ENCODE results near the gene PPP6R3.
"Not testable (repeated sequence)": the region's sequence is repeated elsewhere in the genome, so short reads cannot be mapped to it uniquely, and the experiment has no call there.

The PPP6R3 gene

GRCh38 chr11:68454767-68455166 lies 5.8 kb upstream of the PPP6R3 start:
- no peak for DNase-seq

GRCh38 chr11:68455485-68455884 lies 5.1 kb upstream of the PPP6R3 start:
- no peak for DNase-seq

GRCh38 chr11:68457216-68457897 lies 3.2 kb upstream of the PPP6R3 start:
- DNase-seq = no peak

- no peak for DNase-seq
Measured at GRCh38 chr11:68457898-68458249, 2.7 kb upstream of the PPP6R3 start.

GRCh38 chr11:68458340-68458739 lies 2.2 kb upstream of the PPP6R3 start:
- DNase-seq = not testable (repeated sequence)

- peak; percentile 89 for DNase-seq
Measured at GRCh38 chr11:68459886-68460740, 439 bp upstream of the PPP6R3 start.

GRCh38 chr11:68461575-68461917 lies 994 bp downstream of the PPP6R3 start:
- DNase-seq = no peak

- no peak for DNase-seq
Measured at GRCh38 chr11:68463714-68464113, 3.2 kb downstream of the PPP6R3 start.

- no peak for DNase-seq
Measured at GRCh38 chr11:68467201-68467834, 6.8 kb downstream of the PPP6R3 start.

- DNase-seq = no peak
Measured at GRCh38 chr11:68468217-68468828, 7.8 kb downstream of the PPP6R3 start.

- no peak for DNase-seq
Measured at GRCh38 chr11:68469122-68469521, 8.6 kb downstream of the PPP6R3 start.

GRCh38 chr11:68469642-68470041 lies 9.1 kb downstream of the PPP6R3 start:
- DNase-seq = no peak

- DNase-seq = no peak
Measured at GRCh38 chr11:68470304-68470811, 9.8 kb downstream of the PPP6R3 start.

GRCh38 chr11:68471360-68472340 lies 11.1 kb downstream of the PPP6R3 start:
- DNase-seq = no peak

GRCh38 chr11:68472778-68473177 lies 12.2 kb downstream of the PPP6R3 start:
- no peak for DNase-seq

GRCh38 chr11:68473693-68474092 lies 13.1 kb downstream of the PPP6R3 start:
- no peak for DNase-seq

GRCh38 chr11:68475626-68476025 lies 15.1 kb downstream of the PPP6R3 start:
- DNase-seq = not testable (repeated sequence)

GRCh38 chr11:68479390-68479789 lies 18.8 kb downstream of the PPP6R3 start:
- DNase-seq = no peak

- no peak for DNase-seq
Measured at GRCh38 chr11:68480193-68480592, 19.6 kb downstream of the PPP6R3 start.

- DNase-seq = no peak
Measured at GRCh38 chr11:68480852-68481510, 20.4 kb downstream of the PPP6R3 start.
